Myometrial cell (primary cell): Measurements from ENCODE around the gene GATD1. TPM values are rescaled to one million over a fixed set of nuclear protein-coding genes. Genes with fewer than 3 reads are reported as not detected.

ENCODE experiments used
- total RNA-seq: library from RNA; depleted of rRNA; stranded (reverse); fragments of >200 nt; gene quantifications from 2 replicates; pipeline ENCODE4 v1.2.3, GENCODE V29; 2015

Gene GATD1
- total RNA-seq: 23.2 and 49.3 TPM in 2 replicates

GRCh38 chr11:777288-778255 is at the start of gene GATD1:
Gene GATD1 (minus strand): TSS chr11:777487. CDS start chr11:777462, 25 bp downstream.

GRCh38 chr11:818396-819128 is 41.3 kb upstream of the GATD1 start, which contains the start of gene PNPLA2:
Gene PNPLA2 (plus strand): TSS chr11:818914. CDS start chr11:819719, 805 bp downstream.

GRCh38 chr11:809287-810039 is 32.2 kb upstream of the GATD1 start, which contains the start of gene RPLP2:
Gene RPLP2 (plus strand): TSS chr11:809967. CDS start chr11:810235, 268 bp downstream.

GRCh38 chr11:798093-798713 is 20.9 kb upstream of the GATD1 start, which contains the start of gene SLC25A22:
Gene SLC25A22 (minus strand): TSS chr11:798281. CDS start chr11:795006, 3,275 bp downstream.

GRCh38 chr11:789943-790342 is 12.7 kb upstream of the GATD1 start, which contains the start of gene CEND1:
Gene CEND1 (minus strand): TSS chr11:790090. CDS start chr11:788576, 1,514 bp downstream.

GRCh38 chr11:747158-748006 is 29.9 kb downstream of the GATD1 start, which contains the start of gene TALDO1:
Gene TALDO1 (plus strand): TSS chr11:747464. CDS start chr11:747482, 18 bp downstream.

Other genes with a start within 250 kb of the GATD1 start
- gene HRAS, start 241.9 kb downstream of the GATD1 start, total RNA-seq: 50.7 and 66.3 TPM in 2 replicates
- 0.71 and 1.4 TPM in 2 replicates for gene LRRC56, start 240.0 kb downstream of the GATD1 start, total RNA-seq
- gene LMNTD2, start 216.7 kb downstream of the GATD1 start, total RNA-seq: 0.29 TPM in 1 of 2 replicates, not detected in the other
- 14.7 and 36.0 TPM in 2 replicates for gene RASSF7, start 216.5 kb downstream of the GATD1 start, total RNA-seq
- 11.0 and 16.7 TPM in 2 replicates for gene PHRF1, start 201.0 kb downstream of the GATD1 start, total RNA-seq
- gene IRF7, start 161.5 kb downstream of the GATD1 start, total RNA-seq: 11.7 and 21.3 TPM in 2 replicates
- not detected in 2 replicates for gene CDHR5, start 152.5 kb downstream of the GATD1 start, total RNA-seq
- gene SCT, start 150.3 kb downstream of the GATD1 start, total RNA-seq: not detected in 2 replicates
- gene DRD4, start 140.2 kb downstream of the GATD1 start, total RNA-seq: not detected in 2 replicates
- 20.0 and 26.5 TPM in 2 replicates for gene DEAF1, start 82.3 kb downstream of the GATD1 start, total RNA-seq
- gene TMEM80, start 81.7 kb downstream of the GATD1 start, total RNA-seq: 27.5 and 48.1 TPM in 2 replicates
- 31.1 and 40.8 TPM in 2 replicates for gene EPS8L2, start 71.3 kb downstream of the GATD1 start, total RNA-seq
- gene TALDO1, start 30.0 kb downstream of the GATD1 start, total RNA-seq: 155 and 167 TPM in 2 replicates
- gene CEND1, start 12.6 kb upstream of the GATD1 start, total RNA-seq: 0.89 and 3.5 TPM in 2 replicates
- gene SLC25A22, start 20.8 kb upstream of the GATD1 start, total RNA-seq: 18.2 and 20.0 TPM in 2 replicates
- 21.6 and 28.0 TPM in 2 replicates for gene PIDD1, start 27.7 kb upstream of the GATD1 start, total RNA-seq
- gene RPLP2, start 32.5 kb upstream of the GATD1 start, total RNA-seq: 457 and 731 TPM in 2 replicates
- gene PNPLA2, start 41.4 kb upstream of the GATD1 start, total RNA-seq: 16.7 and 25.2 TPM in 2 replicates
- gene CRACR2B, start 50.4 kb upstream of the GATD1 start, total RNA-seq: 1.8 and 2.9 TPM in 2 replicates
- 806 and 946 TPM in 2 replicates for gene CD151, start 55.5 kb upstream of the GATD1 start, total RNA-seq
- gene POLR2L, start 65.0 kb upstream of the GATD1 start, total RNA-seq: 214 and 287 TPM in 2 replicates
- 197 and 276 TPM in 2 replicates for gene TSPAN4, start 65.4 kb upstream of the GATD1 start, total RNA-seq
- gene CHID1, start 133.3 kb upstream of the GATD1 start, total RNA-seq: 121 and 149 TPM in 2 replicates
- 56.2 and 60.1 TPM in 2 replicates for gene AP2A2, start 148.4 kb upstream of the GATD1 start, total RNA-seq